CD4-positive, alpha-beta T cell treated with Interleukin-10 for 1 hour (primary cell): Measurements from ENCODE around the gene TPX2.

Experiments used
- DNase-seq: peaks from one replicate; pipeline ENCODE4 v3.0.0-alpha.2; 2020

The TPX2 gene

GRCh38 chr20:31836853-31837608 is 97.9 kb downstream of the TPX2 start:
- no peak for DNase-seq

GRCh38 chr20:31837896-31838397 is 98.9 kb downstream of the TPX2 start:
- DNase-seq: no peak

- no peak for DNase-seq
Observed at GRCh38 chr20:31838646-31839292, 99.7 kb downstream of the TPX2 start.

DNA sequence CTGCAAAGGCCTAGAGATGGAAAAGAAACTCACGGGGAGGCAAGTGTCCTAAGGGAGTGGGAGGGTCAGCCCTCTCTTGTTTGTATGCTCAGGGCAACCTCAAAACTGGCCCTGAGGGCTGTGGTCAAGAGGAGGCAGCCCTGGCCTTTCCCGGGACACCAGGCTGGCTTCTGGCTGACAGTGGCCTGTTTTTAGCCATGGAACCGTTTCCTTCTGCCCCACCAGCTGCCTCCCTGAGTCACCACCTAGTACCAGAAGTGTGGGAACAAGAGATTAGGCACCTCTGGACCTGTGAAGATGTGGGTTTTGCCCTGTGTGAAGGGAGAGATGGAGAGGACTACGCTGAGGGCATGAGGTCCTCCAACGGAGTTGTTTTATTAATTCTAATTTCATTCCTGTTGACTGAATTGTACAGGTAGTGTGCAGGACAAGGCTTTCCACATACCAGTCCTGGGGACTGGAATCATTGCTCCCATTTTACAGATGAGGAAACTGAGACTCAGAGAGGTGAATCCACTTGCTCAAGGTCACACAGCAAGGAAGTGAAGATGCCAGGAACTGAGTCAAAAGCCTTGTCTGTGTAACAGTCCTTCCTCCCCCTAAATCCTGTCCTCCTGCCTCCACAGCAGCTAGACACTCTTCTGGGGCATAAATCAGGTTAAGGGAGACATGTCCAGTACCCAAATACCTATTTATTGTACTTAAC is 100.8 kb downstream of the TPX2 start:
- DNase-seq: no peak

- no peak for DNase-seq
Observed at GRCh38 chr20:31840906-31841816, 102.1 kb downstream of the TPX2 start.

DNA sequence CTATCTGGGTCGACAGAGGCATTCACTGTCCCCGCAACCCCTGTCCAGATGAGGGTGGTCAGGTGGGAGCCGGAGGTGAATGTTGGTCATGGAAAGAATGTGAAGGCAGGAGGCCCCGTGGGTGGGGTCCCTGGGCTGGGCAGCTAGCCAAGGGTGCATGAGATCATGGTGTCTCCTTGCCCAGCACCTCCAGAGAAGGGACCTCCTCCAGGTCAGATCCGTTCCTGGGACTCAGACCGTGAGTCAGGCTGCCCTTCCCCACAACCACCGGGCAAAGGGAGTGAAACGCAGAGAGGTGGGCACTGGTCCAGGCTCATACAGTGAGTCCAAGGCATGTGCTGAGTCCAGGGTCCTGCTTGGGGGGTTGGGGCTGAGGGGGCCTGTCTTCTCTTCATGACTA is 102.8 kb downstream of the TPX2 start:
- DNase-seq: no peak

DNA sequence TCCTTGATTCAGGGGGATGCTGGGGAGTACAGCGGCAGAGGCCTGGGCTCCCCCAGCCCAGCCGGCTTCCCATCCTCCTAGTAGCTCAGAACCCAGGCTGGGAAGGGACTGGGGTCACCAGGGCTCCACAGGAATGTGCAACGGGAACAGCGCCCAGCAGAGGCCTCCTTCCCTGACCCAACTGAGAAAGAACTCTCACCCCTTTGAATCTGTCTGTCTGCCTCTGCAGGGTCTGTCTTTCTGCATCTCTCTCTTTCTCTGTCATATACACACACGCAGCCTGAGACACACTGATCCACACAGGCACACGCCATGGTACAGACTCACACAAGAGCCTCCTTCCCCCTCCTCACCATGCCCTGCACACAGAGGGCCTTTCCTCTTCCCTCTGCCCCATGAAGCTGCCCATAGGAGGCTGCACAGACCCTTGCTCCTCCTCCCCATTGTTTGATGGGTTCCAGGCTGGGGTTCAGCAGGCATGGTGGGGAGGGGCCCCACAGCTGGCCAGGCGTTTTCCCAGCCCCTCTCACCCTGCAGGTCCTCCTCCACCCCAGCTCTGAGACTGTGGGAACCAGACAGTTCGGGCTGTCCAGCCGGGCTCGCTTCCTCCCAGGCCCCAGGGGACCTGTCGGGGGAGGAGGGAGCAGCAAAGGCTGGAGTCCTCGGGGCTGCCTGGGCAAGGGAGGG is 103.5 kb downstream of the TPX2 start:
- DNase-seq: no peak

DNA sequence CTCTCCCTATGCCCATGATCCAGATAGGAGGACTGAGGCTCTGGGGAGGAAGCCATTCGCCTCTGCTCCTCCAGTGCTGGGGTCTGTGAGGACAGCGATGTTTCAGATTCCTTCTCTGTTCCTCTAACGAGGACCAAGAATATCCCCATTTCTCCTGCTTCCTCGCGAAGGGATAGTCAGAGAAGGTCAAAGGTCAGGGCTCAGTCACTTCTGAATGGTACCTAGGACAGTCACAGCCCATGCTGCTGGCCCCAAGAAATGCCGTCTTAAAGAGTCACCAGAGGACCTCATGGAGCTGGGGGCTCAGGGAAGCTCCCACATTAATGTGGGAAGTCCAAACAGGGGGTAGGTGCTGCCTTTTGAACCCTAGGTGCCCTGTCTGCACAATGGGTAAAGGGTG is 104.2 kb downstream of the TPX2 start:
- DNase-seq: no peak

GRCh38 chr20:31843881-31844280 is 104.8 kb downstream of the TPX2 start:
- DNase-seq: no peak

- no peak for DNase-seq
Observed at GRCh38 chr20:31844737-31845299, 105.7 kb downstream of the TPX2 start.

DNA sequence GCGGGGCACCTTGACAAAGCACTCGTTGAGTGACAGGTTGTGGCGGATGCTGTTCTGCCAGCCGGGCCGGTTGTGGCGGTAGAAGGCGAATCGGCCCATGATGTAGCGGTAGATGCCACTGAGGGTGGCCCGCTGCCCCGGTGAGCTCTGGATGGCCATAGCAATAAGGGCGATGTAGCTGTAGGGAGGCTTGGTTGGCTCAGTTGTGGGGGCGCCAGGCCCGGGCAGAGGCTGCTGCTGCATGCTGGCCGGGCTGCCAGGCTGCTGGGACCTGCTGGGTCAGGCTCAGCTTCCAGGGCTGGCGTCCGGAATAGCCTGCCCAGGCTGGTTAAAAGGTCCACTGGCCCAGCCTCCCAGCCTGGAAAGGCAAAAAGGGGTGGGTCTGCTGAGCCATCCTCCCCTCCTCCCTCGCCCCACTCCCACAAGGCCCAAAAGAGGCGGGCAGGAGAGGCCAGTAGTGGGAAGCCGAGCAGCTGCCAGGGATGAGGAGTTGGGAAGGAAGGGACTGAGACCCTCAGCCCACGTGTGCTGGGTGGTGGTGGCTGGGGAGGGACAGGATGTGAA is 106.3 kb downstream of the TPX2 start, which contains the start of gene FOXS1:
Gene FOXS1, minus strand, starts transcription at position 305 of the 564 bp plus-strand sequence. Its CDS starts 62 bp downstream, at position 243.
- DNase-seq: no peak

GRCh38 chr20:31846793-31847138 is 107.7 kb downstream of the TPX2 start:
- no peak for DNase-seq

DNA sequence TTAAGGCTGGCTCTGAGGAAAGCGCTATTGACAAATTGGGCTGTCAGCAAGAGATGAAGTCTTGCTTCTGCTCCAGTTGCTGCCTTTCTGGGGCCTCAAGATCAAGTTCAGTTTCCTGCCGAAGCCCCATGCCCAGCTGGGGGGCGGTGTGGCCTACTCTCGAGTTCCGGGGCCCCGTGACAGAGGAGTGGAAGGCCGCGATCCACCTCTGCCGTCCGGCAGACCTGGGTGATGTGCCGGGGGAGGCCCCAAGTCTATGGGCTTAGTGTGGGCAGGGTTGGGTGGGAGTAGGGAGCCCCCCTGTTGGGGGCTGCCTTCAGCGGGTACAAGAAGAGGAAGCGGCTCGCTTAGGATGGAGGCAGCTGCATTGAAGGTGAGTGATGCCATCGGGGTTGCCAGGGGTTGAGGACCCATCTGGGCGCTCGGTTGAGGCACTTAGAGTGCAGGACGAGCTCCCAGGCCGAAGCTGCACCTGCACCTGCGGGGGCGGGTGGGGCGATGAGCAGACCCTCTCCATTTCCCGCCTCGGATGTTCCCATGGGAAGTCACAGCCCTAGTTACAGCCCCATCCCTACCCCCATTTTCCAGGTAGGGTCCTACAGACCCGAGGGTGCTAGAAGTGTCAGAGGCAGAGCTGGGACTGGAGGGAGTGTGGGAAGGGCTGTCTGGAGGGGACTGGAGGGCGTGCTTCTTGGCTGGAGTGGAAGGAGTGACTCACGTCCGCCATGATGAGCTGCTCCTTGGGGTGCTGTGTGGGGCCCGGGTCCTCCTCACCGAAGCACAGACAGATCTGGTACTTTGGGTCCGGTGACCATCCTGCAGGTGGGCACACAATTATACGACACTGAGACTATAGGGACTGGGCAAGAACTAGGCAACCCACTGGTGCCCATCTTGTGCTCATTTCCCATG is 109.3 kb downstream of the TPX2 start:
- no peak for DNase-seq

GRCh38 chr20:31849306-31849930 is 110.3 kb downstream of the TPX2 start:
- DNase-seq: no peak
